HCT116 (cell line): Measurements from ENCODE around the gene TSR1. TPM values are rescaled to one million over a fixed set of nuclear protein-coding genes. Genes with fewer than 3 reads are reported as not detected.

Experiments used
- ATAC-seq: fragments of 200-7000 bp; cut with Tn5 transposase; 2 replicates; pipeline ENCODE4 v1.9.1; 2020; ENCODE audit warnings: mild to moderate bottlenecking, moderate library complexity
- BruUV-seq: library from RNA; stranded (reverse); fragments of 400-500 nt; replicated peaks from 2 replicates; lab custom pipeline; 2021; lab: Mats Ljungman, UMichigan
- CTCF ChIA-PET: fragments of 300-600 bp; sonication (Branson Sonifier 250); formaldehyde crosslinking; loops from one replicate; lab custom pipeline; 2021; ENCODE audit warnings: antibody characterized with exemption; lab: Charles Lee
- POLR2A ChIA-PET: fragments of 300-600, 350-600 bp; sonication (Branson Sonifier 250); formaldehyde crosslinking; loops from one replicate; lab custom pipeline; 2021; ENCODE audit warnings: antibody characterized with exemption; lab: Charles Lee
- RAD21 ChIA-PET, 2 experiments: fragments of 300-600 bp; sonication (Branson Sonifier 250); formaldehyde crosslinking; loops; one replicate each; lab custom pipeline; 2023; ENCODE audit warnings: low total read pairs in 2 of 2; ENCODE audit not compliant: uncharacterized antibody in 2 of 2, unreplicated experiment in 2 of 2, low non-redundant PET in 1 of 2; lab: Charles Lee
- DNase-seq: peaks from one replicate; pipeline ENCODE4 v3.0.0-alpha.2; 2010; ENCODE audit warnings: low read depth, low spot score
- H2AFZ ChIP-seq: fragments of 200-600 bp; shearing (Covaris generic), sonication (generic); 2 replicates; pipeline ENCODE4 v1.6.1; 2017; ENCODE audit warnings: low read depth, mixed run types, mixed read lengths, antibody characterized with exemption, low read length; ENCODE audit not compliant: poor library complexity, severe bottlenecking
- H3K27ac ChIP-seq: 2 replicates; pipeline ENCODE4 v1.5.1; 2012; ENCODE audit warnings: low read depth, low read length
- H3K27me3 ChIP-seq: fragments of 200-600 bp; sonication (generic); 2 replicates; pipeline ENCODE4 v1.6.1; 2016; ENCODE audit warnings: mixed run types, low read length, mixed read lengths; ENCODE audit not compliant: insufficient read depth
- H3K36me3 ChIP-seq, 2 experiments: fragments of 200-500 bp in 1 of 2; fragments of 200-600 bp in 1 of 2; sonication (Bioruptor generic) in 1 of 2; sonication (generic) in 1 of 2; 2 replicates each; pipeline versions ENCODE4 v1.5.1 to v1.6.1; 2014 to 2016; ENCODE audit warnings: low read length in 2 of 2, inconsistent platforms in 1 of 2, mixed read lengths in 1 of 2, mixed run types in 1 of 2; ENCODE audit not compliant: insufficient read depth in 2 of 2, control insufficient read depth in 1 of 2
- H3K4me1 ChIP-seq, 2 experiments: fragments of 200-600 bp in 1 of 2; sonication (generic) in 1 of 2; 2 replicates each; pipeline versions ENCODE4 v1.5.1 to v1.6.1; 2012 to 2017; ENCODE audit warnings: low read length in 2 of 2, inconsistent platforms in 1 of 2, mild to moderate bottlenecking in 1 of 2, mixed read lengths in 1 of 2, mixed run types in 1 of 2, moderate library complexity in 1 of 2; ENCODE audit not compliant: insufficient read depth in 2 of 2, control insufficient read depth in 1 of 2
- H3K4me2 ChIP-seq: fragments of 200-600 bp; sonication (generic); 2 replicates; pipeline ENCODE4 v1.6.1; 2017; ENCODE audit warnings: mixed run types, low read length, mixed read lengths
- H3K4me3 ChIP-seq, 2 experiments: fragments of 200-600 bp in 1 of 2; sonication (generic) in 1 of 2; replicated peaks in 1 of 2; 2 replicates each; pipeline ENCODE4 v1.5.1; 2011 to 2016; ENCODE audit warnings: low read length in 2 of 2, control low read depth in 1 of 2, low read depth in 1 of 2, mild to moderate bottlenecking in 1 of 2, mixed read lengths in 1 of 2, mixed run types in 1 of 2
- H3K79me2 ChIP-seq: fragments of 200-600 bp; sonication (generic); 2 replicates; pipeline ENCODE4 v1.6.1; 2017; ENCODE audit warnings: mild to moderate bottlenecking, mixed run types, low read length, moderate library complexity, mixed read lengths; ENCODE audit not compliant: insufficient read depth
- H3K9ac ChIP-seq: fragments of 200-600 bp; sonication (generic); 2 replicates; pipeline ENCODE4 v1.6.1; 2016; ENCODE audit warnings: low read length, mixed read lengths
- H3K9me2 ChIP-seq: fragments of 200-600 bp; sonication (generic), shearing (Covaris generic); 2 replicates; pipeline ENCODE4 v1.6.1; 2017; ENCODE audit warnings: mixed run types, mild to moderate bottlenecking, moderate library complexity; ENCODE audit not compliant: insufficient read depth
- H3K9me3 ChIP-seq, 2 experiments: fragments of 200-500 bp in 1 of 2; fragments of 200-600 bp in 1 of 2; sonication (Bioruptor generic) in 1 of 2; sonication (generic) in 1 of 2; 2 replicates each; pipeline ENCODE4 v1.6.1; 2014 to 2017; ENCODE audit warnings: low read length in 2 of 2, mixed read lengths in 2 of 2, inconsistent platforms in 1 of 2, low read depth in 1 of 2, mild to moderate bottlenecking in 1 of 2, mixed run types in 1 of 2, moderate library complexity in 1 of 2; ENCODE audit not compliant: control insufficient read depth in 1 of 2, insufficient read depth in 1 of 2
- H4K20me1 ChIP-seq: fragments of 200-600 bp; sonication (generic), shearing (Covaris generic); 2 replicates; pipeline ENCODE4 v1.6.1; 2017; ENCODE audit warnings: mixed run types, mild to moderate bottlenecking, moderate library complexity; ENCODE audit not compliant: insufficient read depth
- CBX3 ChIP-seq: IDR thresholded peaks from 2 replicates; pipeline ENCODE4 v1.6.1; 2012; ENCODE audit warnings: low read depth
- CEBPB ChIP-seq: IDR thresholded peaks from 2 replicates; pipeline ENCODE4 v1.6.1; 2012; ENCODE audit warnings: low read depth
- EGR1 ChIP-seq: IDR thresholded peaks from 2 replicates; pipeline ENCODE4 v1.6.1; 2012; ENCODE audit warnings: low read depth
- ELF1 ChIP-seq: IDR thresholded peaks from 2 replicates; pipeline ENCODE4 v1.6.1; 2012; ENCODE audit warnings: low read depth, borderline replicate concordance
- EZH2phosphoT487 ChIP-seq: fragments of 200-600 bp; IDR thresholded peaks from 2 replicates; pipeline ENCODE4 v1.6.1; 2018; ENCODE audit warnings: antibody characterized with exemption, borderline replicate concordance
- FOSL1 ChIP-seq: IDR thresholded peaks from 2 replicates; pipeline ENCODE4 v1.6.1; 2012; ENCODE audit warnings: low read depth
- JUND ChIP-seq: IDR thresholded peaks from 2 replicates; pipeline ENCODE4 v1.6.1; 2012
- POLR2AphosphoS5 ChIP-seq: IDR thresholded peaks from 2 replicates; pipeline ENCODE4 v1.6.1; 2011; ENCODE audit warnings: mild to moderate bottlenecking, low read depth, low read length, moderate library complexity
- SIN3A ChIP-seq: IDR thresholded peaks from 2 replicates; pipeline ENCODE4 v1.6.1; 2012; ENCODE audit warnings: low read depth
- TCF7L2 ChIP-seq: IDR thresholded peaks from 2 replicates; pipeline ENCODE4 v1.7.0; 2011; ENCODE audit warnings: borderline replicate concordance, inconsistent platforms; ENCODE audit not compliant: insufficient read depth, insufficient read length; ENCODE audit errors: extremely low read depth
- ZBTB33 ChIP-seq: IDR thresholded peaks from 2 replicates; pipeline ENCODE4 v1.6.1; 2011; ENCODE audit warnings: mild to moderate bottlenecking, low read length, moderate library complexity; ENCODE audit not compliant: insufficient replicate concordance; ENCODE audit errors: extremely low read depth
- ZFX ChIP-seq: fragments of 450-650 bp; IDR thresholded peaks from 2 replicates; pipeline ENCODE4 v1.6.1; 2017
- ZNF274 ChIP-seq: fragments of 200-500 bp; sonication (Bioruptor generic); IDR thresholded peaks from 2 replicates; pipeline ENCODE4 v1.6.1; 2014; ENCODE audit warnings: mild to moderate bottlenecking, low read depth, low read length, inconsistent platforms
- intact Hi-C: fragments of 100-400 bp; cut with micrococcal nuclease; formaldehyde crosslinking; loops from 2 replicates; pipeline ENCODE4 v1.10.0; 2022
- total RNA-seq: library from RNA; stranded (reverse); gene quantifications from one replicate; pipeline ENCODE4 v1.2.1, GENCODE V29; 2021; ENCODE audit not compliant: unreplicated experiment

TSR1 gene
- total RNA-seq, 1 experiment from 2014 or later: 77.2 TPM

DNA sequence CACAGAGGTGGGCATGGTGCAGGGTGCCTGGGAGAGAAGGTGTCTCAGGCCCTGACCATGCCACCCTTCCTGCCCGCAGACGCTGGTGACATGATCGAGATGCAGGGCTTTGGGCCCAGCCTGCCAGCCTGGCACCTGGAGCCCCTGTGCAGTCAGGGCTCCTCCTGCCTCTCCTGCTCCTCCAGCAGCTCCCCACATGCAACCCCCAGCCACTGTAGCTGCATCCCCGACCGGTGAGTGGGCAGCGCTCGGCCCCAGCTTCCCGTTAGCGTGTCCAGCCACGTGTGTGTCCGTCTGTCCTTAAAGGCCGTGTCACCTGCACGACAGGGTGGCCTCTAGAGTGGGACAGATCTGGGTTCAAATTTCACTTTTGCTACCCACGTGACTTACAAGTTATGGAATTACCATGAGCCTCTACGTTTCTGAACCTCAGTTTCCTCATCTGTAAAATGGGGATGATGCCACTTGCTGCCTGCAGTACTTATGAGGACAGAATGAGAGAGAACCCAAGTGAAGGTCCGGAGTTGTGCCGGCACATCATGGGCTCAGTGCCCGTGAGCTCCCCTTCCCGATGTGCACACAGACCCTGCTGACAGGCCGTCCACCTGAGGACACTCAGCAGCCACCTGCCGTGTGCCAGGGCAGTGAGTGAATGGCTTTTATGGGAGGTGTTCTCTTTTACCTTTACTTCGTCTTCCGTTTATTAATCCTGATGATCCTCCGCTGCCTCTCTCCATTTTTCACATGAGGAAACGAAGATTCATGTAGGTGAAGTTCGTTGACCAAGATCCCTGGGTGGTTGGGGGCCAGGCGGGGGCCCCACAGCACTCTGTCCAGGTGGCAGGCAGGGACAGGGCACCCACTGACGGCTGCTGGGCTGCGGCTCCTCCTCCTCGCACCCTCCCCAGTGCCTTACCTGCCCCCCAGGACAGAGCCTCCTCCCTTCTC lies 35.2 kb upstream of the TSR1 start:
- Histone ChIP-seq H3K9me2 (no peaks in the 10 kb centered on the region), H4K20me1 (no peaks in the 10 kb centered on the region), H3K27me3 (no peaks in the 10 kb centered on the region), H3K27ac (no peak overlapping the region), H2AFZ (no peak overlapping the region), H3K36me3 (peaks cover 0 to 2% of the 10 kb centered on the region in 2 experiments; a peak in 2 of 4 replicates), H3K9me3 (no peaks in the 10 kb centered on the region), H3K4me3 (no peak overlapping the region), H3K4me2 (no peak overlapping the region), H3K9ac (no peak overlapping the region), H3K79me2 (no peaks in the 10 kb centered on the region), H3K4me1 (no peaks in the 10 kb centered on the region)
- ChIA-PET RAD21 (no interaction called here), POLR2A (no interaction called here), CTCF (interaction anchor here (3.6 kb wide), 1 partner anchor 44 kb away, joined by 12 read pairs; no protein-coding TSS in a partner anchor)
- BruUV-seq: no TSS peak
- ATAC-seq: no peak
- TF ChIP-seq JUND (no peak), POLR2AphosphoS5 (no peak), EGR1 (no peak)
- intact Hi-C loops: no loop called here
- DNase-seq: no peak

DNA sequence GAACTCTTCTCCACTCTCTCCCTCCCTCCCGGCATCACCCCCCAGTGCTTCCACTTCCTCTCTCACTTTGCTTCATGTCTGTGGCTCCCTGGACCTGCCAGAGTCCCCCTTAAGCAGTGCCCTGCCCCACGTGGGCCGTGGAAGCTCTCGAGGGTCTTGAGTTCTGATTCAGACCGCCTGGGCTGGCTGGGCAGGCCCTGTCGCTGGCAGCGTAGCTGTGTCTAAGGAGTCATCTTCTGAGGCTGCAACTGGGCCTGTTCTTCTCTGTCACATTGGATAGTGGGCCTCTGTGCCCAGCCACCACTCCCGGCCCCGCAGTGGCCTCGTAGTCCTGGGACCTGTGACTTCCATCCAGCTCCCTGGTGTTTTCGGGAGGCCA lies 33.9 kb upstream of the TSR1 start:
- ChIA-PET POLR2A (no interaction called here), RAD21 (no interaction called here), CTCF (interaction anchor here (1.4 to 3.6 kb wide), 3 partner anchors 12 to 46 kb away, joined by 4 to 12 read pairs (median 6); no protein-coding TSS in a partner anchor)
- Histone ChIP-seq H3K4me3 (no peak overlapping the region), H3K79me2 (no peaks in the 10 kb centered on the region), H3K27me3 (no peaks in the 10 kb centered on the region), H3K9me3 (no peaks in the 10 kb centered on the region), H3K27ac (no peak overlapping the region), H2AFZ (no peak overlapping the region), H3K36me3 (peaks cover 0 to 2% of the 10 kb centered on the region in 2 experiments; a peak in 3 of 4 replicates), H3K4me1 (no peaks in the 10 kb centered on the region), H4K20me1 (no peaks in the 10 kb centered on the region), H3K9me2 (no peaks in the 10 kb centered on the region), H3K9ac (no peak overlapping the region), H3K4me2 (no peak overlapping the region)
- ATAC-seq (no peak), DNase-seq (no peak)
- TF ChIP-seq ZFX (no peak), JUND (no peak), CBX3 (no peak), ZBTB33 (no peak), SIN3A (no peak), EZH2phosphoT487 (no peak), FOSL1 (no peak), ELF1 (no peak), TCF7L2 (no peak), POLR2AphosphoS5 (no peak), CEBPB (no peak), ZNF274 (no peak)
- BruUV-seq: no TSS peak
- intact Hi-C loops: no loop called here
